Liver (tissue), 9 donors: Measurements from ENCODE around the gene NUP214. TPM values are rescaled to one million over a fixed set of nuclear protein-coding genes. Genes with fewer than 3 reads are reported as not detected.

Experiments used
- DNase-seq: peaks from one replicate; pipeline ENCODE4 v3.0.0-alpha.2; 2017; ENCODE audit warnings: low spot score
- H3K27ac ChIP-seq, 2 donors: one replicate each; pipeline ENCODE4 v1.7.0; 2013; ENCODE audit warnings: inconsistent platforms in 2 of 2, low read length in 2 of 2, control low read depth in 1 of 2, low read depth in 1 of 2, mild to moderate bottlenecking in 1 of 2
- H3K27me3 ChIP-seq, 4 donors: one replicate each; pipeline versions ENCODE4 v1.6.1 to v1.7.0; 2013; ENCODE audit warnings: low read length in 3 of 4, inconsistent platforms in 1 of 4, mild to moderate bottlenecking in 1 of 4, moderate library complexity in 1 of 4; ENCODE audit not compliant: control insufficient read depth in 4 of 4, insufficient read depth in 4 of 4
- H3K36me3 ChIP-seq, 4 donors: one replicate each; pipeline versions ENCODE4 v1.6.1 to v1.7.0; 2013; ENCODE audit warnings: low read length in 3 of 4, mild to moderate bottlenecking in 3 of 4, low read depth in 1 of 4, moderate library complexity in 1 of 4; ENCODE audit not compliant: control insufficient read depth in 4 of 4, insufficient read depth in 3 of 4
- H3K4me1 ChIP-seq, 4 donors: one replicate each; pipeline versions ENCODE4 v1.6.1 to v1.7.0; 2013; ENCODE audit warnings: low read length in 3 of 4, mild to moderate bottlenecking in 3 of 4, moderate library complexity in 1 of 4; ENCODE audit not compliant: control insufficient read depth in 4 of 4, insufficient read depth in 4 of 4
- H3K4me3 ChIP-seq, 3 donors: one replicate each; pipeline versions ENCODE4 v1.6.1 to v1.7.0; 2013; ENCODE audit warnings: low read length in 3 of 3, control low read depth in 1 of 3, low read depth in 1 of 3, mild to moderate bottlenecking in 1 of 3
- H3K9ac ChIP-seq, 2 donors: one replicate each; pipeline ENCODE4 v1.7.0; 2013; ENCODE audit warnings: low read length in 2 of 2, mild to moderate bottlenecking in 2 of 2, moderate library complexity in 2 of 2, control low read depth in 1 of 2, low read depth in 1 of 2
- H3K9me3 ChIP-seq, 4 donors: one replicate each; pipeline versions ENCODE4 v1.6.1 to v1.7.0; 2013; ENCODE audit warnings: low read length in 3 of 4; ENCODE audit not compliant: control insufficient read depth in 4 of 4
- CTCF ChIP-seq: fragments of 150-350 bp; IDR thresholded peaks from 2 replicates; pipeline ENCODE4 v1.5.1; 2017; ENCODE audit warnings: improper control_type of control experiment, low read depth, low read length; ENCODE audit not compliant: missing input control
- EGR1 ChIP-seq, 2 donors: IDR thresholded peaks; 2 replicates each; pipeline ENCODE4 v1.6.1; 2016 to 2018; ENCODE audit warnings: antibody characterized with exemption in 2 of 2, low read depth in 2 of 2
- HNF4A ChIP-seq, 2 donors: conservative IDR thresholded peaks; 2 replicates each; pipeline ENCODE4 v1.6.1; 2016; ENCODE audit warnings: antibody characterized with exemption in 2 of 2, mild to moderate bottlenecking in 2 of 2
- HNF4G ChIP-seq: IDR thresholded peaks from 2 replicates; pipeline ENCODE4 v1.6.1; 2016; ENCODE audit warnings: antibody characterized with exemption
- JUND ChIP-seq, 2 donors: IDR thresholded peaks; 2 replicates each; pipeline ENCODE4 v1.6.1; 2016; ENCODE audit warnings: antibody characterized with exemption in 2 of 2
- MAX ChIP-seq: IDR thresholded peaks from 2 replicates; pipeline ENCODE4 v1.6.1; 2016; ENCODE audit warnings: antibody characterized with exemption
- NR2F2 ChIP-seq: IDR thresholded peaks from 2 replicates; pipeline ENCODE4 v1.6.1; 2016; ENCODE audit warnings: antibody characterized with exemption
- RAD21 ChIP-seq, 2 donors: IDR thresholded peaks; 2 replicates each; pipeline ENCODE4 v1.6.1; 2016; ENCODE audit warnings: antibody characterized with exemption in 2 of 2, mild to moderate bottlenecking in 2 of 2
- RXRA ChIP-seq, 2 donors: IDR thresholded peaks; 2 replicates each; pipeline ENCODE4 v1.6.1; 2017 to 2018; ENCODE audit warnings: antibody characterized with exemption in 2 of 2, mild to moderate bottlenecking in 1 of 2
- SP1 ChIP-seq: IDR thresholded peaks from 2 replicates; pipeline ENCODE4 v1.6.1; 2018; ENCODE audit warnings: antibody characterized with exemption, mild to moderate bottlenecking
- TAF1 ChIP-seq: conservative IDR thresholded peaks from 2 replicates; pipeline ENCODE4 v1.6.1; 2016; ENCODE audit warnings: antibody characterized with exemption, mild to moderate bottlenecking
- YY1 ChIP-seq: IDR thresholded peaks from 2 replicates; pipeline ENCODE4 v1.6.1; 2016; ENCODE audit warnings: antibody characterized with exemption, mild to moderate bottlenecking
- WGBS: extraction: QIAGEN DNeasy Blood & Tissue Kit; methylation state at CpG from one replicate; pipeline ENCODE4 v1.1.7; 2013; 5-methylcytosine and 5-hydroxymethylcytosine counted together
- polyA plus RNA-seq, 2 donors: library from polyadenylated mRNA; stranded (reverse) in 1 of 2; unstranded in 1 of 2; fragments of 200-250 nt in 1 of 2; fragments of >200 nt in 1 of 2; fragmentation: Nextera tagmentation in 1 of 2; extraction: Ambion mirVana in 1 of 2; gene quantifications; one replicate each; pipeline versions ENCODE4 v1.2.1 to v1.2.3, GENCODE V29; 2013 to 2015
- total RNA-seq, 2 donors: library from RNA; depleted of rRNA; stranded (reverse); fragments of >200 nt; gene quantifications; one replicate each; pipeline ENCODE4 v1.2.3, GENCODE V29; 2014
- TF ChIP-seq, protein P1 (sequence below): IDR thresholded peaks from 2 replicates; pipeline ENCODE4 v1.6.1; 2016; ENCODE audit warnings: antibody characterized with exemption
- TF ChIP-seq, protein P2 (sequence below): IDR thresholded peaks from 2 replicates; pipeline ENCODE4 v1.6.1; 2016; ENCODE audit warnings: antibody characterized with exemption
- TF ChIP-seq, protein P3 (sequence below): IDR thresholded peaks from 2 replicates; pipeline ENCODE4 v1.6.1; 2016; ENCODE audit warnings: antibody characterized with exemption, mild to moderate bottlenecking
- donor health status: healthy.
- donor health status: healthy.
- donor health status: healthy.
- donor health status: healthy.
- donor health status: healthy.

Gene NUP214
- total and polyA plus RNA-seq, 4 donors = 8.8 to 19.5 (median 16.5) TPM

DNA sequence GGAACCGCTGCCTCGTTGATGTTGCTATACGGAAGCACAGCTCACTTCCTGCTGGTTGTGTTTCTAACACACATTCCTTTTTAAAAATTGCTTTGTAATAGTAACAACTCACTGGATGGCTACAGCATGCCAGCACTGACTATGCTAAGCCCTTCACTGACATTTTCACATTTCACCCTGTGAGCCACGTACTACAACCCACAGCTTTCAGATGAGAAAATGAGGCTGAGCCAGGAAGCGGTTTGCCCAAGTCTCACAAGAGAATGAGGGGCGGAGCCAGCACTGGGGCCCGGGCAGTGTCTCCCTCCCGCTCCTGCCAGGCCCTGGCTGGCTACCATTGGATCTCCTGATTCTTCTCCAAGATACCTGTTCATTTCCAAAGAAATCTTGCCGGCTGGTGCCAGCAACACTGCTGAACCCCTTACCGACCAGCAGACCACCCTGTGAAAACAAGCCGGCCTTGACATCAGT, 112.6 kb downstream of the NUP214 start:
- H3K36me3 ChIP-seq = peaks cover 5 to 23% (median 14%) of the 10 kb centered on the region in 4 donors
- peaks cover 0 to 7% (median 0%) of the 10 kb centered on the region in 4 donors for H3K4me1 ChIP-seq
- WGBS = 25% methylated on average over 11 of the region's 11 CpGs
- no peaks in the 10 kb centered on the region for H3K27me3 ChIP-seq
- peaks cover 0 to 2% (median 0%) of the 10 kb centered on the region in 4 donors for H3K9me3 ChIP-seq
- no peak overlapping the region for H3K27ac ChIP-seq
- H3K9ac ChIP-seq = peak overlapping the region in 1 of 2 donors; percentile 31
- TF ChIP-seq MAX (no peak), RAD21 (IDR thresholded peaks at IDR 0.05) (peak in 1 of 2 donors; percentile 5)
- no peak overlapping the region for H3K4me3 ChIP-seq
- peak; percentile 56 for DNase-seq

DNA sequence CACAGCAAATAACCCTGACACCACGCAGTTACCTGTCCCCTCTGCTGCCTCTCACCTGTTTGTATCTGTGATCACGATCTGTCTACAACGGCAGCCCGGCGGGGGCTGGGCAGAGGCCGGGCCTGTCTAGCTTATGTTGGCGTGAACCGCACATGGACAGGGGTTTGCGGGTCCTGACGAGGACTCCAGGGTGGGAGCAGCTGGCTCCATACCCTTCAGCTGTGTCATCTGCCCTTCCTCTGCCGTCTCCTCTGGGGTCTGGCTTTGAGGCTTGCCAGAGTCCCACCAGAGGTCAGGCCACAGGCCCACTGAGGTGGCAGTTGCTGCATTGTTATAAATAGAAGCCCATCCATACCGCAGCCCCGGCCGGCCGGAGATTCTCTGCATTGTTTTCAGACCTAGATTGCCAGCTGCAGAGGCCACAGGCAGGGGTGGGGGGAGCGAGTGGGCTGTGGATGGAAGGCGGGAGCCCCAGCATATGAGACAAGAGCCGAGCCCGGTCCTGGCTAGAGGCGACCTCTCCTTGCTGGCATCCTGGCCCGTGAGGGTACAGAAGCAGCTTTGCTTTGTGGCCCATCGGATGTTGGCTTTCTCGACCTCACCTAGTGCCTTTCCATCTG, 113.1 kb downstream of the NUP214 start:
- Histone ChIP-seq H3K27ac (no peak overlapping the region), H3K9ac (no peak overlapping the region), H3K36me3 (peaks cover 4 to 18% (median 11%) of the 10 kb centered on the region in 4 donors), H3K4me3 (no peak overlapping the region), H3K9me3 (peaks cover 0 to 5% (median 0%) of the 10 kb centered on the region in 4 donors), H3K4me1 (peaks cover 0 to 7% (median 0%) of the 10 kb centered on the region in 4 donors), H3K27me3 (no peaks in the 10 kb centered on the region)
- 47% methylated on average over 23 of the region's 23 CpGs for WGBS
- no peak for DNase-seq
- no peak for TF ChIP-seq SP1
- TF ChIP-seq RAD21 (IDR thresholded peaks at IDR 0.05) = no peak
- no peak for TF ChIP-seq EGR1 (IDR thresholded peaks at IDR 0.05; ENCODE audit: low read depth in 2 of 2)
- TF ChIP-seq, protein P1, sequence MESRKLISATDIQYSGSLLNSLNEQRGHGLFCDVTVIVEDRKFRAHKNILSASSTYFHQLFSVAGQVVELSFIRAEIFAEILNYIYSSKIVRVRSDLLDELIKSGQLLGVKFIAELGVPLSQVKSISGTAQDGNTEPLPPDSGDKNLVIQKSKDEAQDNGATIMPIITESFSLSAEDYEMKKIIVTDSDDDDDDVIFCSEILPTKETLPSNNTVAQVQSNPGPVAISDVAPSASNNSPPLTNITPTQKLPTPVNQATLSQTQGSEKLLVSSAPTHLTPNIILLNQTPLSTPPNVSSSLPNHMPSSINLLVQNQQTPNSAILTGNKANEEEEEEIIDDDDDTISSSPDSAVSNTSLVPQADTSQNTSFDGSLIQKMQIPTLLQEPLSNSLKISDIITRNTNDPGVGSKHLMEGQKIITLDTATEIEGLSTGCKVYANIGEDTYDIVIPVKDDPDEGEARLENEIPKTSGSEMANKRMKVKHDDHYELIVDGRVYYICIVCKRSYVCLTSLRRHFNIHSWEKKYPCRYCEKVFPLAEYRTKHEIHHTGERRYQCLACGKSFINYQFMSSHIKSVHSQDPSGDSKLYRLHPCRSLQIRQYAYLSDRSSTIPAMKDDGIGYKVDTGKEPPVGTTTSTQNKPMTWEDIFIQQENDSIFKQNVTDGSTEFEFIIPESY = no peak

GRCh38 chr9:131239161-131239975, 114.0 kb downstream of the NUP214 start:
- no peak overlapping the region for H3K27ac ChIP-seq
- no peak overlapping the region for H3K4me3 ChIP-seq
- H3K9me3 ChIP-seq = peaks cover 0 to 5% (median 0%) of the 10 kb centered on the region in 4 donors
- H3K4me1 ChIP-seq = peaks cover 0 to 7% (median 0%) of the 10 kb centered on the region in 4 donors
- H3K9ac ChIP-seq = no peak overlapping the region
- no peaks in the 10 kb centered on the region for H3K27me3 ChIP-seq
- WGBS = 84% methylated on average over 23 of the region's 23 CpGs
- peaks cover 0 to 10% (median 2%) of the 10 kb centered on the region in 4 donors for H3K36me3 ChIP-seq
- no peak for DNase-seq
- TF ChIP-seq JUND (IDR thresholded peaks at IDR 0.05) (no peak), RXRA (IDR thresholded peaks at IDR 0.05) (no peak), YY1 (no peak), TAF1 (no peak), CTCF (no peak), EGR1 (IDR thresholded peaks at IDR 0.05; ENCODE audit: low read depth in 2 of 2) (no peak), HNF4A (conservative IDR thresholded peaks at IDR 0.05) (no peak), NR2F2 (no peak), RAD21 (IDR thresholded peaks at IDR 0.05) (no peak), HNF4G (no peak)
- TF ChIP-seq, protein P2, sequence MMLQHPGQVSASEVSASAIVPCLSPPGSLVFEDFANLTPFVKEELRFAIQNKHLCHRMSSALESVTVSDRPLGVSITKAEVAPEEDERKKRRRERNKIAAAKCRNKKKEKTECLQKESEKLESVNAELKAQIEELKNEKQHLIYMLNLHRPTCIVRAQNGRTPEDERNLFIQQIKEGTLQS = no peak
- TF ChIP-seq, protein P3, sequence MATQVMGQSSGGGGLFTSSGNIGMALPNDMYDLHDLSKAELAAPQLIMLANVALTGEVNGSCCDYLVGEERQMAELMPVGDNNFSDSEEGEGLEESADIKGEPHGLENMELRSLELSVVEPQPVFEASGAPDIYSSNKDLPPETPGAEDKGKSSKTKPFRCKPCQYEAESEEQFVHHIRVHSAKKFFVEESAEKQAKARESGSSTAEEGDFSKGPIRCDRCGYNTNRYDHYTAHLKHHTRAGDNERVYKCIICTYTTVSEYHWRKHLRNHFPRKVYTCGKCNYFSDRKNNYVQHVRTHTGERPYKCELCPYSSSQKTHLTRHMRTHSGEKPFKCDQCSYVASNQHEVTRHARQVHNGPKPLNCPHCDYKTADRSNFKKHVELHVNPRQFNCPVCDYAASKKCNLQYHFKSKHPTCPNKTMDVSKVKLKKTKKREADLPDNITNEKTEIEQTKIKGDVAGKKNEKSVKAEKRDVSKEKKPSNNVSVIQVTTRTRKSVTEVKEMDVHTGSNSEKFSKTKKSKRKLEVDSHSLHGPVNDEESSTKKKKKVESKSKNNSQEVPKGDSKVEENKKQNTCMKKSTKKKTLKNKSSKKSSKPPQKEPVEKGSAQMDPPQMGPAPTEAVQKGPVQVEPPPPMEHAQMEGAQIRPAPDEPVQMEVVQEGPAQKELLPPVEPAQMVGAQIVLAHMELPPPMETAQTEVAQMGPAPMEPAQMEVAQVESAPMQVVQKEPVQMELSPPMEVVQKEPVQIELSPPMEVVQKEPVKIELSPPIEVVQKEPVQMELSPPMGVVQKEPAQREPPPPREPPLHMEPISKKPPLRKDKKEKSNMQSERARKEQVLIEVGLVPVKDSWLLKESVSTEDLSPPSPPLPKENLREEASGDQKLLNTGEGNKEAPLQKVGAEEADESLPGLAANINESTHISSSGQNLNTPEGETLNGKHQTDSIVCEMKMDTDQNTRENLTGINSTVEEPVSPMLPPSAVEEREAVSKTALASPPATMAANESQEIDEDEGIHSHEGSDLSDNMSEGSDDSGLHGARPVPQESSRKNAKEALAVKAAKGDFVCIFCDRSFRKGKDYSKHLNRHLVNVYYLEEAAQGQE = no peak
- TF ChIP-seq, protein P1 = no peak
